Neural progenitor cell (in vitro differentiated cells): Measurements from ENCODE around the gene CGRRF1.

Source experiments
- CTCF ChIP-seq: fragments of 200-600 bp; sonication (generic); IDR thresholded peaks from 2 replicates; pipeline ENCODE4 v1.5.1; 2017; ENCODE audit warnings: antibody characterized with exemption, mild to moderate bottlenecking
- EZH2 ChIP-seq: fragments of 200-600 bp; sonication (generic); IDR thresholded peaks from 2 replicates; pipeline ENCODE4 v1.6.1; 2017; ENCODE audit warnings: antibody characterized with exemption, mild to moderate bottlenecking, moderate library complexity

- TF ChIP-seq CTCF = peak; percentile 62
- no peak for TF ChIP-seq EZH2
Measured at GRCh38 chr14:54509546-54510501, at the start of gene CGRRF1.
